Activated CD8-positive, alpha-beta memory T cell treated with anti-CD3 and anti-CD28 coated beads, Interleukin-2, amount 50 U/mL, for 4 hours (primary cell): Measurements from ENCODE around the gene CAPN1.
A peak's percentile ranks its signal among the peaks of the same experiment; 100 is the strongest.

Experiments
- DNase-seq: peaks from one replicate; pipeline ENCODE4 v3.0.0-alpha.2; 2020

CAPN1 gene

GRCh38 chr11:65204143-65204542 lies 22.4 kb downstream of the CAPN1 start:
- no peak for DNase-seq

DNA sequence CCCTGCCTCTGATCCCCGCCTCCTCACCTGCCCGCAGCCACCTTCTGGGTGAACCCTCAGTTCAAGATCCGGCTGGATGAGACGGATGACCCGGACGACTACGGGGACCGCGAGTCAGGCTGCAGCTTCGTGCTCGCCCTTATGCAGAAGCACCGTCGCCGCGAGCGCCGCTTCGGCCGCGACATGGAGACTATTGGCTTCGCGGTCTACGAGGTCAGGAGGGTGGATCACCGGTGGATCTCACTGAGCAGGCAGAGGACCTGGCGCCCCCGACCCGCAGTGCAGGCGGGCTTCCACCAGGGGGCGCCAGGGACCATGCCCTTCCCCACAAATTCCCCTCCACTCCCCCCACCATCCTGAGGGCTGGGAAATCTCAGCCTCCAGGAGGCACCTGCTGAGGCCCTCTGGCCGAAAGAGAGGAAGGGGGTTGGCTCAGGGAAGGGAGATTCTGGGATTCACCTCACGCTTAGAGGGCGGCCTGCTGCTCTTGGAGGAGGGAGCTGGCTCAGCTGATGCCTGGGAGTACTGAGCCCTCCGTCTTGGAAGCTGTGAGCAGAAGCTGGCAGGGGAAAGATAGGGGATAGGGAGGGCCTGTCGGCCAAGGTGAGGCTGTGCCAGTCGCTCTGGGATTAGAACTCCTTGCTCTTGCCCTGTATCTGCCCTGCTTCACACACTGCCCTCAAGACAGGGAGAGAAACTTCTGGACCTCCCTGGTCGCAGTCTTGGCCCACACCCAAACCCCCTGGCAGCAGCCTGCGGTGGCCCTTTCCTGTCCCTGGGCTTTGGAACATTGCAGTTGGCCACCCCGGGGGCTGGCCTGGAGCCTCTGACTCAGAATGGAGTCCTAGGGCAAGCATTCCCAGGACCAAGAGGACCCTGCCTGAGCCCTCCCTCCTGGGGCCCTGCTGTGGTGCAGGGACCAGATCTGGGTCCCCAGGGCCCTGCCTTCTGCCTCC lies 23.2 kb downstream of the CAPN1 start:
- peak; percentile 52 for DNase-seq

- no peak for DNase-seq
Measured at GRCh38 chr11:65205602-65205967, 23.9 kb downstream of the CAPN1 start.

DNA sequence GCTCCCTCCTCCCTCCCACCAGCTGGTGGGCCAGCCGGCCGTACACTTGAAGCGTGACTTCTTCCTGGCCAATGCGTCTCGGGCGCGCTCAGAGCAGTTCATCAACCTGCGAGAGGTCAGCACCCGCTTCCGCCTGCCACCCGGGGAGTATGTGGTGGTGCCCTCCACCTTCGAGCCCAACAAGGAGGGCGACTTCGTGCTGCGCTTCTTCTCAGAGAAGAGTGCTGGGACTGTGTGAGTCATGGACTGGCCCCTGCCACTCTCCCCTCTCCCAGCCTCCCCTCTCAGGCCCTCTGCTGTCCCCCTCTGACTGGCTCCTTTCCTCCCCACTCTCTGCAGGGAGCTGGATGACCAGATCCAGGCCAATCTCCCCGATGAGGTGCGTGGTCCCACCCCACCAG lies 24.7 kb downstream of the CAPN1 start:
- DNase-seq = no peak

GRCh38 chr11:65206901-65207300 lies 25.2 kb downstream of the CAPN1 start:
- no peak for DNase-seq

DNA sequence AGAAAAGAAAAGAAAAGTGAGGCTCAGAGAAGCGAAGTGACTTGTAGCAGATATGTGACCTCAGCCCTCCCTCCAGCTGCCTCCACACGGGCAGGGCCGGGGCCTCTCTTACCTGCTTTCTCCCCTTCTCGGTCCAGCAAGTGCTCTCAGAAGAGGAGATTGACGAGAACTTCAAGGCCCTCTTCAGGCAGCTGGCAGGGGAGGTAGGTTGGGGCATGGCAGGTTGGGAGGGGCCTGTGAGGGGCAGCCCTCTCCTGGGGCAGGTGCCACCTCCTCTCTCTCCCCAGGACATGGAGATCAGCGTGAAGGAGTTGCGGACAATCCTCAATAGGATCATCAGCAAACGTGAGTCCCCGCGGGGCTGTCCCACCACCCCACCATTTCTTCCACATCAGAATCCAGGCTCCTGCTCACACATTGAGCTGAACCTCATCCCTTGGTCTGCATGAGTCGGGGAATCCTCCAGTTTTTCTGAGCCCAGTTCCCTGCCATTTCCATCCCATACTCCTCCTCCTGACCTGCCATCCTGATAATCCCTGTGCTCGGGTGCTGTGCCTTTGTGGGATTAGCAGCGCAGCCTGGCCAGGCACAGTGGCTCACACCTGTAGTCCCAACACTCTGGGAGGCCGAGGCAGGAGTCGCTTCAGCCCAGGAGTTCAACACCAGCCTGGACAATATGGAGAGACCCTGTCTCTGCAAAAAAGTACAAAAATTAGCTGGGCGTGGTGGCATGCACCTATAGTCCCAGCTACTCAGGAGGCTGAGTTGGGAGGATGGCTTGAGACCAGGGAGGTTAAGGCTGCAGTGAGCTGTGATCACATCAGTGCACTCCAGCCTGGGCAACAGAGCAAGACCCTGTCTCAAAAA lies 26.4 kb downstream of the CAPN1 start:
- DNase-seq = no peak

- DNase-seq = no peak
Measured at GRCh38 chr11:65208785-65209710, 27.3 kb downstream of the CAPN1 start.

GRCh38 chr11:65209711-65210360 lies 28.1 kb downstream of the CAPN1 start:
- no peak for DNase-seq

DNA sequence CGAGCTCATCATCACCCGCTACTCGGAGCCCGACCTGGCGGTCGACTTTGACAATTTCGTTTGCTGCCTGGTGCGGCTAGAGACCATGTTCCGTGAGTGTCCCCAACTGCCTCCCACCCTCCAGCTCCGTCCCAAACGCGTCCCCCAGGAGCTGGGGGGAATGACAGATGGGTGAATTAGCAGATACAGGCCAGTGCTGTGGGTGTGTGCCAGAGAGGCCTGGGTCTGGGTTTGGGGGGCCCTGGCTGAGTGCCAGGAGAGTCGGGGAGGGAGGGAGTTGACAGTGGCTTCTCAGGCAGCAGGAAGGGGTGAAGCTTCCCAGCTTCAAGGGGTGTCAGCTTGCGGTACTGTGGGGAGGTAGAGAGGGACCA lies 28.6 kb downstream of the CAPN1 start:
- no peak for DNase-seq

- DNase-seq = no peak
Measured at GRCh38 chr11:65210748-65211147, 29.0 kb downstream of the CAPN1 start.

DNA sequence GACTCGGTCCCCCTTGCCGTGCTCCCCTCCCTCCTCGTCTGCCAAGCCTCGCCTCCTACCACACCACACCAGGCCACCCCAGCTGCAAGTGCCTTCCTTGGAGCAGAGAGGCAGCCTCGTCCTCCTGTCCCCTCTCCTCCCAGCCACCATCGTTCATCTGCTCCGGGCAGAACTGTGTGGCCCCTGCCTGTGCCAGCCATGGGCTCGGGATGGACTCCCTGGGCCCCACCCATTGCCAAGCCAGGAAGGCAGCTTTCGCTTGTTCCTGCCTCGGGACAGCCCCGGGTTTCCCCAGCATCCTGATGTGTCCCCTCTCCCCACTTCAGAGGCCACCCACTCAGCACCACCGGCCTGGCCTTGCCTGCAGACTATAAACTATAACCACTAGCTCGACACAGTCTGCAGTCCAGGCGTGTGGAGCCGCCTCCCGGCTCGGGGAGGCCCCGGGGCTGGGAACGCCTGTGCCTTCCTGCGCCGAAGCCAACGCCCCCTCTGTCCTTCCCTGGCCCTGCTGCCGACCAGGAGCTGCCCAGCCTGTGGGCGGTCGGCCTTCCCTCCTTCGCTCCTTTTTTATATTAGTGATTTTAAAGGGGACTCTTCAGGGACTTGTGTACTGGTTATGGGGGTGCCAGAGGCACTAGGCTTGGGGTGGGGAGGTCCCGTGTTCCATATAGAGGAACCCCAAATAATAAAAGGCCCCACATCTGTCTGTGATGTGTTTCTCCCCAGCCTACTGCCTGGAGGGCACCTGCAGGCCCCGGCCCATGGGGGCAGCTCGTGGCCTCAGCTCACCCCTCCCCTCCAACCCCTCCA lies 29.8 kb downstream of the CAPN1 start:
- DNase-seq = no peak

DNA sequence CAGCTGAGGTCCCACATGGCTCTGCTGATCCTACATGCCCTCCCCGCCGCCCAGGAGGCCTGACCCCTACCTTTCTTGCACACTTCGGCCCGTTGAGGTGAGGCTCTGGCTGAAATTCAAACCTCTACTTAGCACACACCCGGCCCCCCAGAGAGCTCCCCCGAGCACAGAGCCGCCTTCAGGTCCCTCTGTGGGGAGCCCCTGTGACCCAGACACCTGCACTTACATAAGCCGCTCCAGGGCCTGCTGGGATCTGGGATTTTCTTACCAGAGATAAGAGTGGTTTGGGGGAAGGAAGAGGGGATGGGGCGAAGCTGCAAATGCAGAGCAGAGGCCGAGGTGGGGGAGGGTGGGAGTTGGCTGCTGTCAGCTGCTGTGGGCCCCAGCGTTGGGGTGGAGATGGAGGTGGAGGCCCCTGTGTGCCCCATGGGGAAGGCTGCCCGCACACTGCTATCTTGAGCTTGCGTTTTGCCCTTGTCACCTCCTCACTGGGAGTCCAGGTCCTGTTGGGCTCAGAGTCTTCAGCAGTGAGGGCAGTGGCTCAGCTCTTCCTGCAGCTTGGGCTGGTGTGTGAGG lies 30.6 kb downstream of the CAPN1 start:
- no peak for DNase-seq

- DNase-seq = no peak
Measured at GRCh38 chr11:65213322-65214211, 31.8 kb downstream of the CAPN1 start.

DNA sequence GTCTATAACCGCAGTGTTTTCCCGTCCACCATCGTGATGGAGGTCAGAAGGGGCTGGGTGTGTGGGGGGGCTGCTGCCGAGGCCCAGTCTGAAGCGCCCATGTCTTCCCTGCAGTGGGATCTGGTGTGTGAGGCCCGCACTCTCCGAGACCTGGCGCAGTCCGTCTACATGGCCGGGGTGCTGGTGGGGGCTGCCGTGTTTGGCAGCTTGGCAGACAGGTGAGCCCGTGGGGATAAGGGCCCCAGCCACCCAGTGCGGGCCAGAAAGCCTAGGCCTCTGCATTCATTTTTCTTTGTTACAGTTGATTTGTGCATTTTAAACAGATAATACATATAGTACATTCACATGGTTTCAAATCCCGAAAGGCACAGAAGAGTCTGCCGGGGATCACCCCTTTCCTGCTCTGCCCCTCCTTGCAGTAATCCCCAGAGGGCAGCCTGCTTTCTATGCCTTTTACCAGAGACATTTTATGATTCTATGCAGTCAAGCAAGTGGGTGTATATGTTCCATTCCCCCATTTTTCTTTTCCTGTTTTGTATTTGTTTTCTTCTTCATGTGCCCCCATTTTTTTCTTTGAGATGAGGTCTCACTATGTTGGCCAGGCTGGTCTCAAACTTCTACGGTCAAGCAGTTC lies 32.6 kb downstream of the CAPN1 start:
- no peak for DNase-seq

GRCh38 chr11:65215441-65216076 lies 33.8 kb downstream of the CAPN1 start:
- peak; percentile 30 for DNase-seq

DNA sequence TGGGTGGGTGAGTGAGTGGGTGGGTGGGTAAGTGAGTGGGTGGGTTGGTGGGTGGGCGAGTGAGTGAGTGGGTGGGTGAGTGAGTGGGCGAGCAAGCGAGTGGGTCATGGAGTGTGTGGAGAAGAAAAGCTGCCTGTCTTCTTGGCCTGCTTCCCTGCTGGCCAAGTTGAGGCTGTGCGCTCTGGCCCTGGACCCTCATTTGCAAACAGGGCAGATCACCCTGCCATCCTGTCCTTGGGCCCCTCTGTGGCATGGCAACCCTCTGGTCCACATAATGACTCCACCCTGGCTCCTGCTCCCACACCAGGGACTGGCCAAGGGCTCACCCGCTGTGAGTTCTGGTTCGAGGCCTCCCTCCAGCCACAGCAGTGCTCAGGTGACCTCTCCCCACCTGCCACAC lies 35.1 kb downstream of the CAPN1 start:
- no peak for DNase-seq

GRCh38 chr11:65217441-65218423 lies 36.0 kb downstream of the CAPN1 start:
- DNase-seq = no peak

DNA sequence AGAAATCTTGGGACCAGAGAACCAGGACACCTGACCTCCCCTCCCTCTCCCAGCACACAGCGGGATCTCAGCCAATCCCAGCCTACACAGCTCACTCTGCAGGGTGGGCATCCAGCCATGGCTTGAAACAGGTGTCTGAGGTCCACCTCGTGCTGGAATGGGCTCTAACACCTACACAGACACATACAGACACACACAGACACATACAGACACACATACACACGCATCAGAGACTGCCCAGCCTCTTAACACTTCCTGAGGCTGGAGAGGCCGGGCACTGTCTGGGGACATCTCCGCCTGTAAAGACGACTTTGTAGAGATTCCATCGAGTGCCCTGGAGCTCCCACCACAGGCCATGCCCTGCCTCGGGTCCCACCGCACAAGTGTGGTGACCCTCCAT lies 36.7 kb downstream of the CAPN1 start:
- no peak for DNase-seq
